AG04450 (cell line): ENCODE results near the gene LAMB3. TPM values are rescaled to one million over a fixed set of nuclear protein-coding genes. Genes with fewer than 3 reads are reported as not detected.
A peak's percentile ranks its signal among the peaks of the same experiment; 100 is the strongest.

Experiments used
- CTCF ChIA-PET: fragments of 300-600, 350-600 bp; formaldehyde crosslinking; extraction: SDS; loops from one replicate; lab custom pipeline; 2022; ENCODE audit warnings: antibody characterized with exemption, inconsistent platforms; lab: Charles Lee
- POLR2A ChIA-PET: fragments of 350-600 bp; formaldehyde crosslinking; extraction: SDS; loops from one replicate; lab custom pipeline; 2021; ENCODE audit warnings: antibody characterized with exemption, inconsistent platforms; lab: Yijun Ruan, JAX
- DNase-seq: peaks from one replicate; pipeline ENCODE4 v3.0.0-alpha.2; 2011; ENCODE audit warnings: low read depth, low spot score
- H3K27ac ChIP-seq: one replicate; pipeline ENCODE4 v1.5.1; 2012; ENCODE audit warnings: low read depth, low read length, control low read depth
- H3K27me3 ChIP-seq: one replicate; pipeline ENCODE4 v1.6.0; 2012; ENCODE audit warnings: low read length; ENCODE audit not compliant: control insufficient read depth, insufficient read depth
- H3K4me3 ChIP-seq: 2 replicates; pipeline ENCODE4 v1.5.1; 2011; ENCODE audit warnings: mild to moderate bottlenecking, low read depth, low read length, control low read depth
- H3K9me3 ChIP-seq: 2 replicates; pipeline ENCODE4 v1.5.1; 2012; ENCODE audit warnings: low read length; ENCODE audit not compliant: control insufficient read depth, insufficient read depth
- CTCF ChIP-seq: IDR thresholded peaks from 2 replicates; pipeline ENCODE4 v1.5.1; 2011; ENCODE audit warnings: low read depth, low read length, control low read depth, inconsistent platforms
- polyA plus RNA-seq: library from polyadenylated mRNA; depleted of rRNA; stranded (reverse); fragments of >200 nt; gene quantifications from 2 replicates; pipeline ENCODE4 v1.2.3, GENCODE V29; 2011

The LAMB3 gene
- polyA plus RNA-seq, 1 experiment = 2.6 TPM

GRCh38 chr1:209589863-209590262, 62.4 kb downstream of the LAMB3 start:
- peaks cover 2% of the 10 kb centered on the region for H3K27me3 ChIP-seq
- CTCF ChIA-PET = interaction anchor here (0.6 to 3.0 kb wide), 20 partner anchors 8 to 391 kb away, joined by 3 to 16 read pairs (median 4); partner anchors contain the start of gene UTP25

DNA sequence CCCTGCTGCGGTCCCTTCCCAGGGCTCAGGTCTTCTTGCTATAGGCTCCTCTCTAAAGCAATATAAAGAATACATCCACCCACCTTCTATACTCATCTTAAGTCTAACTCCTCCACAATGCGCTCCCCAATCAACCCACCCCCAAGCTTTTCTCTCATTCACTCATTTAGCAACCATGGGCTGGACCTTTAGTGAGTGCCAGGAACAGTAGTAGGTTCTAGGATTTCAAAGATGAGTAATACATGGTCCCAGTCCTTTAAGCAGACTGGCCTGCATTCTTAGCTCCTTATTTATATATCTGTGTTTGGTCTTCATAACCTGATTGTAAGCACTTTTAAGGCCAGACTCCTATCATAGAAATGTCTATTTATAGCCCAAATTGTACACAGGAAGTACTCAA, 62.8 kb downstream of the LAMB3 start:
- no peak overlapping the region for H3K4me3 ChIP-seq
- no peak for TF ChIP-seq CTCF
- CTCF ChIA-PET = interaction anchor here (0.6 to 3.0 kb wide), 14 partner anchors 7 to 392 kb away, joined by 3 to 16 read pairs (median 5); partner anchors contain the start of gene UTP25
- POLR2A ChIA-PET = no interaction called here
- no peak overlapping the region for H3K27ac ChIP-seq
- H3K9me3 ChIP-seq = no peaks in the 10 kb centered on the region; the same call in 1 of the 2 replicates
- no peak for DNase-seq
- peaks cover 2% of the 10 kb centered on the region for H3K27me3 ChIP-seq

More at GRCh38 chr1:209589863-209590262, 62.4 kb downstream of the LAMB3 start:
- H3K9me3 ChIP-seq = no peaks in the 10 kb centered on the region; the same call in 1 of the 2 replicates
- no peak overlapping the region for H3K4me3 ChIP-seq
- no peak for DNase-seq
- H3K27ac ChIP-seq = no peak overlapping the region
- no peak for TF ChIP-seq CTCF
- POLR2A ChIA-PET = no interaction called here

GRCh38 chr1:209587789-209588188, 64.4 kb downstream of the LAMB3 start:
- ChIA-PET POLR2A (no interaction called here), CTCF (interaction anchor here (0.9 to 1.9 kb wide), 3 partner anchors 16 to 39 kb away, joined by 3 to 5 read pairs (median 3); no protein-coding TSS in a partner anchor)
- H3K27me3 ChIP-seq = peaks cover 2% of the 10 kb centered on the region
- TF ChIP-seq CTCF = no peak
- no peaks in the 10 kb centered on the region; the same call in 1 of the 2 replicates for H3K9me3 ChIP-seq
- DNase-seq = no peak
- no peak overlapping the region for H3K4me3 ChIP-seq
- H3K27ac ChIP-seq = no peak overlapping the region

DNA sequence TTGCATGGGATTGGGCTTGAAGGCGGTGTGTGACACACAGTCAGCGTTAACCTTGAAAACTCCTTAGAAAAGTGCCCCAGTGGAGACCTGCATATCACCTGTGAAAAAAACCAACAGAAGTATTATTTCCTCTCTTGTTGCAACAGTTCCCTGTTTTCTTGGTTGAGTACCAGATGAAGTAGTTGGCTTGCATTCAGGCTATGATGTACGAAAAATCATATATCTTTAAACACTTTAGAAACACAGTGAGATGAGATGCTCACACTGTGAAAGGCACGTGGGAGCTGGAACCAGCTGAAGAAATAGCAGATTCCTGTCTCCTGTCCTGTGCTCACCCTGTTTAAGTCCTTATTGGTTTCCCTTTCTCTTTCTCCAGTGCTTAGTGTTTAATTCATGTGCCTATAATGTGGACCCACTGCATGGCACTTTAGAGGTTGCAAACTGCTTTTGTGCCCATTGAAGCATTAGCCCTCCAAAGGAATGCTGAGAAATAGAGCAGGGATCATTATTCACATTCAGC, 65.9 kb downstream of the LAMB3 start:
- POLR2A ChIA-PET = no interaction called here
- H3K27me3 ChIP-seq = peaks cover 2% of the 10 kb centered on the region
- no peaks in the 10 kb centered on the region; the same call in 1 of the 2 replicates for H3K9me3 ChIP-seq
- no peak overlapping the region for H3K4me3 ChIP-seq
- CTCF ChIA-PET = interaction anchor here (0.6 to 14.9 kb wide), 8 partner anchors 15 to 163 kb away, joined by 3 to 159 read pairs (median 6); no protein-coding TSS in a partner anchor
- TF ChIP-seq CTCF = no peak
- H3K27ac ChIP-seq = no peak overlapping the region
- DNase-seq = no peak

GRCh38 chr1:209585672-209586071, 66.6 kb downstream of the LAMB3 start:
- ChIA-PET CTCF (interaction anchor here (0.6 to 14.9 kb wide), 8 partner anchors 10 to 163 kb away, joined by 3 to 159 read pairs (median 12); no protein-coding TSS in a partner anchor), POLR2A (no interaction called here)
- no peak for TF ChIP-seq CTCF
- no peak overlapping the region for H3K27ac ChIP-seq
- no peaks in the 10 kb centered on the region; the same call in 1 of the 2 replicates for H3K9me3 ChIP-seq
- peaks cover 2% of the 10 kb centered on the region for H3K27me3 ChIP-seq
- H3K4me3 ChIP-seq = peak overlapping the region; percentile 42
- DNase-seq = no peak
